SK-N-SH (cell line): Measurements from ENCODE around the gene OSBP.

Source experiments
- ELF1 ChIP-seq: IDR thresholded peaks from 2 replicates; pipeline ENCODE4 v1.4.0; 2012
- EP300 ChIP-seq, 2 experiments: IDR thresholded peaks; 2 replicates each; pipeline versions ENCODE4 v1.4.0 to v1.6.1; 2012; ENCODE audit warnings: borderline replicate concordance in 1 of 2, low read depth in 1 of 2, low read length in 1 of 2
- EZH2phosphoT487 ChIP-seq: fragments of 200-600 bp; sonication (generic); IDR thresholded peaks from 2 replicates; pipeline ENCODE4 v1.6.1; 2017; ENCODE audit warnings: low read depth, mixed run types, mild to moderate bottlenecking, antibody characterized with exemption, moderate library complexity, borderline replicate concordance
- GABPA ChIP-seq: IDR thresholded peaks from 2 replicates; pipeline ENCODE4 v1.4.0; 2012; ENCODE audit warnings: low read depth, mild to moderate bottlenecking
- JUND ChIP-seq: IDR thresholded peaks from 2 replicates; pipeline ENCODE4 v1.4.0; 2012
- MXI1 ChIP-seq: IDR thresholded peaks from 2 replicates; pipeline ENCODE4 v1.6.1; 2012; ENCODE audit warnings: mild to moderate bottlenecking, low read depth, low read length, improper control_type of control experiment
- POLR2AphosphoS5 ChIP-seq: IDR thresholded peaks from 2 replicates; pipeline ENCODE4 v1.6.1; 2012; ENCODE audit warnings: low read depth, low read length
- RXRA ChIP-seq: IDR thresholded peaks from 2 replicates; pipeline ENCODE4 v1.4.0; 2012; ENCODE audit warnings: low read depth, mild to moderate bottlenecking, borderline replicate concordance
- SIN3A ChIP-seq: IDR thresholded peaks from 2 replicates; pipeline ENCODE4 v1.6.1; 2012; ENCODE audit warnings: low read depth, mild to moderate bottlenecking, low read length, moderate library complexity, borderline replicate concordance
- TAF1 ChIP-seq: IDR thresholded peaks from 2 replicates; pipeline ENCODE4 v1.6.1; 2012; ENCODE audit warnings: low read depth, mild to moderate bottlenecking, low read length, moderate library complexity, borderline replicate concordance
- YY1 ChIP-seq: IDR thresholded peaks from 2 replicates; pipeline ENCODE4 v1.4.0; 2012; ENCODE audit warnings: low read depth, mild to moderate bottlenecking
- TF ChIP-seq, protein P1 (sequence below): fragments of 200-600 bp; sonication (generic); IDR thresholded peaks from 2 replicates; pipeline ENCODE4 v1.6.1; 2017; ENCODE audit warnings: antibody characterized with exemption, mild to moderate bottlenecking, moderate library complexity
- TF ChIP-seq, protein P2 (sequence below): IDR thresholded peaks from 2 replicates; pipeline ENCODE4 v1.6.1; 2012; ENCODE audit warnings: mild to moderate bottlenecking, low read depth, low read length, moderate library complexity
- TF ChIP-seq, protein P3 (sequence below): IDR thresholded peaks from 2 replicates; pipeline ENCODE4; 2012

DNA sequence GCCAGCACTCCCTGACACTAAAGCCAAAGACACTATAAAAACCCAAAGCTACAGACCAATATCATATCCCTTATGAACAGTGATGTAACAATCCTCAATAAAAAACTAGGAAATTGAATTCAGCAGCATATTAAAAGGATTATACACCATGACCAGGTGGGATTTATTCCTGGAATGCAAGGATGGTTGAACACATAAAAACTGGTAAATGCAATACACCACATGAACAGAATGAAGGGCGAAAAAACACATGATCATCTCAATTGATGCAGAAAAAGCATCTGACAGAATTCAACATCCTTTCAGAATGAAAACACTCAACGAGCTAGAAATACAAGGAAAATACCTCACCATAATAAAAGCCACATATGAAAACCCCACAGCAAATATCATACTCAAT, 31.3 kb downstream of the OSBP start:
- TF ChIP-seq MXI1 (no peak), YY1 (no peak), TAF1 (no peak), EP300 (IDR thresholded peaks at IDR 0.05; ENCODE audit: borderline replicate concordance in 1 of 2, low read depth in 1 of 2, low read length in 1 of 2) (no peak), JUND (no peak), RXRA (no peak), POLR2AphosphoS5 (no peak), GABPA (no peak), ELF1 (no peak), SIN3A (no peak), EZH2phosphoT487 (no peak)
- TF ChIP-seq, protein P1, sequence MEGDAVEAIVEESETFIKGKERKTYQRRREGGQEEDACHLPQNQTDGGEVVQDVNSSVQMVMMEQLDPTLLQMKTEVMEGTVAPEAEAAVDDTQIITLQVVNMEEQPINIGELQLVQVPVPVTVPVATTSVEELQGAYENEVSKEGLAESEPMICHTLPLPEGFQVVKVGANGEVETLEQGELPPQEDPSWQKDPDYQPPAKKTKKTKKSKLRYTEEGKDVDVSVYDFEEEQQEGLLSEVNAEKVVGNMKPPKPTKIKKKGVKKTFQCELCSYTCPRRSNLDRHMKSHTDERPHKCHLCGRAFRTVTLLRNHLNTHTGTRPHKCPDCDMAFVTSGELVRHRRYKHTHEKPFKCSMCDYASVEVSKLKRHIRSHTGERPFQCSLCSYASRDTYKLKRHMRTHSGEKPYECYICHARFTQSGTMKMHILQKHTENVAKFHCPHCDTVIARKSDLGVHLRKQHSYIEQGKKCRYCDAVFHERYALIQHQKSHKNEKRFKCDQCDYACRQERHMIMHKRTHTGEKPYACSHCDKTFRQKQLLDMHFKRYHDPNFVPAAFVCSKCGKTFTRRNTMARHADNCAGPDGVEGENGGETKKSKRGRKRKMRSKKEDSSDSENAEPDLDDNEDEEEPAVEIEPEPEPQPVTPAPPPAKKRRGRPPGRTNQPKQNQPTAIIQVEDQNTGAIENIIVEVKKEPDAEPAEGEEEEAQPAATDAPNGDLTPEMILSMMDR = no peak
- TF ChIP-seq, protein P2, sequence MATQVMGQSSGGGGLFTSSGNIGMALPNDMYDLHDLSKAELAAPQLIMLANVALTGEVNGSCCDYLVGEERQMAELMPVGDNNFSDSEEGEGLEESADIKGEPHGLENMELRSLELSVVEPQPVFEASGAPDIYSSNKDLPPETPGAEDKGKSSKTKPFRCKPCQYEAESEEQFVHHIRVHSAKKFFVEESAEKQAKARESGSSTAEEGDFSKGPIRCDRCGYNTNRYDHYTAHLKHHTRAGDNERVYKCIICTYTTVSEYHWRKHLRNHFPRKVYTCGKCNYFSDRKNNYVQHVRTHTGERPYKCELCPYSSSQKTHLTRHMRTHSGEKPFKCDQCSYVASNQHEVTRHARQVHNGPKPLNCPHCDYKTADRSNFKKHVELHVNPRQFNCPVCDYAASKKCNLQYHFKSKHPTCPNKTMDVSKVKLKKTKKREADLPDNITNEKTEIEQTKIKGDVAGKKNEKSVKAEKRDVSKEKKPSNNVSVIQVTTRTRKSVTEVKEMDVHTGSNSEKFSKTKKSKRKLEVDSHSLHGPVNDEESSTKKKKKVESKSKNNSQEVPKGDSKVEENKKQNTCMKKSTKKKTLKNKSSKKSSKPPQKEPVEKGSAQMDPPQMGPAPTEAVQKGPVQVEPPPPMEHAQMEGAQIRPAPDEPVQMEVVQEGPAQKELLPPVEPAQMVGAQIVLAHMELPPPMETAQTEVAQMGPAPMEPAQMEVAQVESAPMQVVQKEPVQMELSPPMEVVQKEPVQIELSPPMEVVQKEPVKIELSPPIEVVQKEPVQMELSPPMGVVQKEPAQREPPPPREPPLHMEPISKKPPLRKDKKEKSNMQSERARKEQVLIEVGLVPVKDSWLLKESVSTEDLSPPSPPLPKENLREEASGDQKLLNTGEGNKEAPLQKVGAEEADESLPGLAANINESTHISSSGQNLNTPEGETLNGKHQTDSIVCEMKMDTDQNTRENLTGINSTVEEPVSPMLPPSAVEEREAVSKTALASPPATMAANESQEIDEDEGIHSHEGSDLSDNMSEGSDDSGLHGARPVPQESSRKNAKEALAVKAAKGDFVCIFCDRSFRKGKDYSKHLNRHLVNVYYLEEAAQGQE = no peak
- TF ChIP-seq, protein P3, sequence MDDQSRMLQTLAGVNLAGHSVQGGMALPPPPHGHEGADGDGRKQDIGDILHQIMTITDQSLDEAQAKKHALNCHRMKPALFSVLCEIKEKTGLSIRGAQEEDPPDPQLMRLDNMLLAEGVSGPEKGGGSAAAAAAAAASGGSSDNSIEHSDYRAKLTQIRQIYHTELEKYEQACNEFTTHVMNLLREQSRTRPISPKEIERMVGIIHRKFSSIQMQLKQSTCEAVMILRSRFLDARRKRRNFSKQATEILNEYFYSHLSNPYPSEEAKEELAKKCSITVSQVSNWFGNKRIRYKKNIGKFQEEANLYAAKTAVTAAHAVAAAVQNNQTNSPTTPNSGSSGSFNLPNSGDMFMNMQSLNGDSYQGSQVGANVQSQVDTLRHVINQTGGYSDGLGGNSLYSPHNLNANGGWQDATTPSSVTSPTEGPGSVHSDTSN = no peak
